GM18870 (cell line): Measurements from ENCODE around the gene FMNL2.
A peak's percentile ranks its signal among the peaks of the same experiment; 100 is the strongest.
"Not testable (repeated sequence)": the region's sequence is repeated elsewhere in the genome, so short reads cannot be mapped to it uniquely, and the experiment has no call there.

Source experiments
- ATAC-seq: cut with Tn5 transposase; IDR thresholded peaks from one replicate; pipeline ENCODE4 v1.9.1; 2021; ENCODE audit warnings: moderate library complexity; ENCODE audit not compliant: unreplicated experiment

The FMNL2 gene

DNA sequence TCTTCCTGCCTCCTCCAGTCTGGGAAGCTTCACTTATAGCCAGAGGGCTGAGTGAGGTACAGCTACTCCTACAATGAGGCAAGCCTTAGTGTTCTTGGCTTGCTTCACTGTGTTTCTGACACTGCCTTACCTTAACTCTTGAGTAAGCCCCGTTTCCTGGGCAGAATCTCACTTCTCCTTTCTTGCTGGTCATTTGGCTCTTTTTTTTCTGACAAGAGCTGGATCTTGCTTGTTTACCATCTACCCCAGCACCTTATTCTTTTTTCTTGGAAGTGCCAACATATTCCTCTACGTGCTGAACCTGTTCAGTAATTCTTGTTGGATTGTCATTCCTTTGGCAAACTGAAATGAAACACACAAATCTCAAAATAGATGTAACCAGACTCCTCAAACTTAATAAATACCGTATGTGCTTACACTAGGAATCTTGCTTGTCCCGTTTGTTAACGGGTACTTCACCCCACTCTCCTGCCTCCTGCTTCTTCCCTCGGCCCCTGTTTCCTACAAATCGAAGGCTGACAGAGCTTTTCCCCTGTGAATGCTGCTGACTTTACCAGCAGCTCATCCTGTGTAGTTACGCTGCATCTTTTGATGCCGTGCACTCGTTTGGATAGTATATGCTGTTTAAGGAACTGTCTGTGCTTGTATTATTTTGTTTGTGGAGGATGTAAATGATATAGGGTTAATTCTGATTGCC lies 132.2 kb downstream of the FMNL2 start:
- ATAC-seq, result peak; percentile 89

DNA sequence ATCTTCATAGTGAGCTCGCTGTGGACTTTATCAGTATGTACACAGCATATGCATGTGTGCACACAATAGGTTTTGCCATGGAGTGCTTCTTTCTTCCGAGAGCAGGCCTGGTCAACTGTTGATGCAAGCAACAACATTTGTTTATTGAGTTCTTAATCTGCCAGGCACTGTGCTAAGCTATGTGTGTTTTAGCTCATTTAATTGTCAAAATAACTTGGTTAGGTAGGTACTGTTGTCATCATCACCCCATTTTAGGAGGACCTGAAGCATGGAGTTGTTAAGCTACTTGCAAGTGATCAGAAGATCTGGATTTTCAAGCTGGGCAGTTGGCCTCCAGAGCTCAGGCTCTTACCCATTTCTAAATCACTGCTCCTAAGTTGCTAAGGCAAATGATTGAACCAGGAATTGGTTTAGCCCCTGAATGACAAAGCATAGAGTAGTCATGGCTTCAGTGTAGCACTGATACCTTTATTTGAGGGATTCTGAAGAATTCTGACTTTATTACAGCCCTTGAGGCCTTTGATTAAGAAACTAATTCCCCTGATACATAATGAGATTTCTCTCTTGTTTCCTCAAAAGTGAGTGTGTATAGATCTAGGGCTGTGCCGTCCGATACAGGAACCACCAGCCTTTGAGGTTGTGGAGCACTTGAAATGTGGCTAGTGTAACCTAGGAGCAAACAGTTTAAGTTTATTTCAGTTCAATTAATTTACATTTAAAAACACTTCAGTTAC lies 132.9 kb downstream of the FMNL2 start:
- ATAC-seq, result no peak

DNA sequence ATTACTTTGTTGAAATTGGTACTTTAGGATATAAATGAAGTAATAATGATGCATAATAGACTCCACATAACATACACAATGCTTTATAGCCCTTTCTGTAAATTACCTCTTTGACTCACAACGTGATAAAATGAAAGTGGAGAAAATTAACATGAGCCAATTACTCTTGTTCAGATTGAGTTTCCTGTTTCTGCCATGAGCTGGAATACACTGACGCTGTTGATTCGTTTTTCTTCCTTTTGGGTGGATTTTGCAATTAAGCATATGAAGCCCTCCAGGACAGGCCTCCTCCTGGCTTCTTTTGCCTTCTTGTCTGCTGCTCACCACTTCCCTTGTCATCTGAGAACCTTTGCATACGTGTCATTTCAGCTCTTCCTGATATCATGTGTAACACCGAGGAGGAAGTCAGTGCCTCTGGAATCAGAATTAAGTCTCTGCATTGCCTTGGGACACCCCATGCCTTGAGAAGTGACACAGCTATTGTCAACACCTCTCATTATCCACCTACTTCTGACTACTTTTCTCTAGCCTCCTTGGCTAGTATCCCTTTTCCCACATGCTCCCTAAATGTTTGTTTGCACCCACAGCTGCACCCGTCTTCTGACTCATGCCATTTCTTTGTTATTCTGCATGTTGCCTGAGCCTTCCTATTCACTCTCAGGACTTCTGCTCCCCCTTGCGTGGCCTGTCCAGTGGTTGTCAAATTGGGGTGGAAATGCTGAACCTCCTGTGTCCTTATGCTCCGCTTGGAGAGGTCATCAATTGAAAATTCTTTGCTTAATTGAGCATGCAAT lies 134.1 kb downstream of the FMNL2 start:
- ATAC-seq, result no peak

DNA sequence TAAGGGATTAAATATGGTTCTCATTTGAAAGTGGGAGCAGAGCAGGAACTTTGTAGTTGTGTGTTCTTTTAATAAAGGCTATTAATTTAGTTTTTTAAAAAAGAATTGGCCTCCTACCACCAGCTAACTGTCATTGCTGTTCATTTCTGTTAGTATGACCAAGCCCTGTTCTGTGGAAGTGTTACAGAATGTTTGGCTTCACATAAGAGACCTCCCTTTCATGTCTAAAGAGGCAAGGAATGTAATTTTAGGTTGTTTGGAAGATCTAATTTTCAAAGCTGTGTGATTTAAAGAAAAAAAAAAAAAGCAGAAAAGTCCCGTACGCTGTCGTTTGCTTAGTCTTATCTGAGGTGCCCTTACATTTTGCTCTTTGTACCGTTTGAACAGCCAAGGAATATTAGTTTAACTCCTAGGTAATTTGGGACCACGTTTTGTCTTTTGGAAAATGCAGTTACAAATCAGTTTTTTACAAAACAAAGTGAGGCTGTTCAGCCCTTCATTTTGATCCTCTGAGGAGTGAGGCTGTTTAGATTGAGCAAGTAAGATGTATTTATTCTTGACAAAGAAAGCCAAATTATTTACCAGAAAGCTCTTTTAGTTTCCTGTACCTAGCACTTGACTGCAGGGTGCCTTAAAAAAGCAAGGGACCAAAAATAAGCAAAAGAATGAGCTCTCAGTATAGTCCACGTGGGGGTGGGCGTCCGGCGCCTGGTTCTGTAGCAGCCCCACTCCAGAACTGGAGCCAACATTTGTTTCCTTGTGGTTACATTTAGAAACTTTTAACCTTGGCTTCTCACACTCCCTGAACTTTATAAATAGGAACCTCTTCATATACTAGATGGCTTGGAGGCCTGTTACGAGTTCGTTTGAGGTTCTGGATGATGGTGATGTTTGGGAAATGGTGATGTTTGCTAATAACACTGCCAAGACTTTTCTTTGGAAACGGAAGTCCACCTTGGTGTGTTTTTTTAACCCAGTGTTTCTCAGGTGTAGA lies 136.2 kb downstream of the FMNL2 start:
- no peak for ATAC-seq

DNA sequence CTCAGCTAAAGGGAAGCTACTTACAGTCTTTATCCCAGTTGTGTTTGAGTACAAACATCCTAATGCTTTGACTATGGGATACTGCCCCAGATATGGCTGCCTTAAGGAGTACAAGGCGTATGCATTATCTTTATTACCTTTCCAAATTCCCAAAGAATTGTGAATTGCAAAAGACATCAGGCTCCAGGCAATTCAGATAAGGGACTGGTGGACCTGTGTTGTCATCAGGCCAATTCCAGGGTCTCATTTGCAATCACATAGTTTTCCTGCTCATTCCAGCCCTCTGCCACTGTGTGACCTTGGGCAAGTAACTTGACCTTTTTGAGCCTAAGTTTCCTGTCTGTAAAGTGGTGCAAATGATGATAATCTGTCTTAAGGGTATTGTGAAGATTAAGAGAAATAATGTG lies 137.5 kb downstream of the FMNL2 start:
- no peak for ATAC-seq

DNA sequence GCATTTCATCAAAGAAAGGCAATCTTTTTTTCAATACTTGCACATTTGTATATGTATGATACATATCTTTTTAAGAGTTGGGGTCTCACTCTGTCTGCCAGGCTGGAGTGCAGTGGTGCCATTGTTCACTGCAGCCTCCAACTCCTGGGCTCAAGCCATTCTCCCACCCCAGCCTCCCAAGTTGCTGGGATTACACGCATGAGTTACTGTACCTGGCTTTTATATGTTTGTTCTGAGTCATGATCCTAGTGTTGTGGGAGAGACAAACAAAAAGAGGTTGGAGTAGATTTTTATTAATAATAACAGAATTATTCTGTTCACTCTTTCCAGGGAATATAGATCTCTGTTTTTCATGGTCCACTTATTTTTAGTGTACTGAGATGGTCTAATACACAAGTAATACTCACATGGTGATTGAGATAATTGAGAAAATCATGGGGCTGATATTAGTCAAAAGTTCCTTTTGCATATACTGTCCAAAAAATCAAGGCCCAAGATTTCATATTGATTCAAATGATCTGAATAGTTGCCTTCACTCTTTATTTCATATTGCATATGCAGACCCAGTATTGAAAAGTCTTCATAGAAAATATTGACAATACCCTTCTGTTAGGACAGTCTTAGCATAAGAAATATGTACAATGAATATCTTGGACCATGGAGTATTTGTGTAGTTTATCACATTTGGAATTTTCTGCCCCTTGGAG lies 138.3 kb downstream of the FMNL2 start:
- no peak for ATAC-seq

DNA sequence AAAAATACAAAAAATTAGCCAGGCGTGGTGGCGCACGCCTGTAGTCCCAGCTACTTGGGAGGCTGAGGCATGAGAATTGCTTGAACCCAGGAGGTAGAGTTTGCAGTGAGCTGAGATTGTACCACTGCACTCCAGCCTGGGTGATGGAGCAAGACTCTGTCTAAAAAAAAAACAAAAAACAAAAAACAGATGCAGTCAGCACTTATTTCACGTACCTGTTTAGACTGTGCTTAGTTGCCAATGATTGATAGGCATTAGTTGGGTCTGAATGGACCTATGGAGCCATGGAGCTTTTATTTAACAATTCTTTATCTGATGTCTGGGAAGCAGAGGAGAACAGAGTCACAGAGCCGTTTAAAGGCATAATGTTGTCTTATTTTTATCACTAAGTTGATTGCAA lies 139.5 kb downstream of the FMNL2 start:
- not testable (repeated sequence) for ATAC-seq

DNA sequence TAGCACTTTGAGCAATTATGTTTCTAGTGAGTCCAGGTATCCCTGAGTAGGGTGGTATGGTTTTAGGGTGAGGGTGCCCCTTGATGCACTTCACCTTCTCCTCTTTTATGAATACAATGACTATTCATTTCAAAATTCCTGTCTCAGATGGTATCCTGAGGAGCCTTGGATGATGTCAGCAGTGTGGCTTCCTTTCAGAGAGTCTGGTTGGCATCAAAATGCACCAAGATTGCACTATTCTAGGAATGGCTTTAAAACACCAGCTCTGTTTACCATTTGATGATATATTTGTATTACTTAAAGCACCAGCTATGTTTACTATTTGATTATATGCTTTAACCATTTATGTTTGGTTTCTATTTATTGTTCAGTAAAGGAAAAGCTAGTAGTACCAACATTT lies 141.0 kb downstream of the FMNL2 start:
- ATAC-seq, result no peak

DNA sequence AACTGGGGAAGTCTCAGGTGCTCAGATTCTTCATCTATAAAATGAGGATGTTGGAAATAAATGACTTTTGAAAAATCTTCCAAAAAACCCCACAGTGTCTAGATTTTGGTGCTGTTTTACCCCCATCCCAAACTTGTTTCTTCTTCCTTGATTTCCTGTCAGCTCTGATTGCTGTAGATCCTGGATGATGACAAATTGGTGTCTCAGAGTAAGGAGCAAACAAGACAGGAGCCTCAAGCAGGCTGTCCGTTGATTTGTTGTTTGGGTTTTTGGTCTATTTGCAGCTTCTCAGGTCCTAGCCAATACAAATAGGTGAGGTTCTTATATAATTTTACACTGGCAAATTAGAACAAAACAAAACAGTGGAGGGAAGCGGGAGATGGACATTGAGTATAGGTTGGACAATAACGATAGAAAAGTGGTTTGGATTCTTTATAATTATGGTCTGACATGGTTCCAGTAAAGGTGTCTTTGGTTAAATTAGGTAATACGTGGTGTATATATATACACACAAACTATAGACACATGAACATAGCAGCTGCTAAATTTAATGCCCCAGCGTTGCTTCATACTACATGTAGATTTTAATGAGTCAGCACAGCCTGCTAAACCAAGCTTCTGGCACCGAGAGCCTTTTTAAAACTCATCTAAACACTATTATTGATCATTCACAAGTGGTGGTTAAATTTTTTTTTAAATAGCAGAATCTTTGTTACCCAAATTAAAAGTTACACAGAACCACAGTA lies 142.5 kb downstream of the FMNL2 start:
- no peak for ATAC-seq

DNA sequence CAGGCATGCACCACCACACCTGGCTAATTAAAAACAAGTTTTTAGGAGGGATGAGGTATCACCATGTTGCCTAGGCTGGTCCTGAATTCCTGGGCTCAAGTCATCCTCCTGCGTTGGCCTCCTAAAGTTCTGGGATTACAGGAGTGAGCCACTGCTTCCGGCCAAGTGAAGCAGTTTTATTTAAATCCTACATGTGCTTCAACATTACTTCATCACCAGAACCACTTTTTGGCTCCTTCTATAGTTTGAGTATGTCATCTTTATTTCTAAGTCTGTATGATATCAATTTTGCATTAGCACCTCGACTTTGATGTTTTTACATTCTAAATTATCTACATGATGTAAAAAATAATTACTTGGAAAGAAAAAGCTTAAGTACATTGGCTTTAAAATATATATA lies 144.3 kb downstream of the FMNL2 start:
- ATAC-seq, result no peak

DNA sequence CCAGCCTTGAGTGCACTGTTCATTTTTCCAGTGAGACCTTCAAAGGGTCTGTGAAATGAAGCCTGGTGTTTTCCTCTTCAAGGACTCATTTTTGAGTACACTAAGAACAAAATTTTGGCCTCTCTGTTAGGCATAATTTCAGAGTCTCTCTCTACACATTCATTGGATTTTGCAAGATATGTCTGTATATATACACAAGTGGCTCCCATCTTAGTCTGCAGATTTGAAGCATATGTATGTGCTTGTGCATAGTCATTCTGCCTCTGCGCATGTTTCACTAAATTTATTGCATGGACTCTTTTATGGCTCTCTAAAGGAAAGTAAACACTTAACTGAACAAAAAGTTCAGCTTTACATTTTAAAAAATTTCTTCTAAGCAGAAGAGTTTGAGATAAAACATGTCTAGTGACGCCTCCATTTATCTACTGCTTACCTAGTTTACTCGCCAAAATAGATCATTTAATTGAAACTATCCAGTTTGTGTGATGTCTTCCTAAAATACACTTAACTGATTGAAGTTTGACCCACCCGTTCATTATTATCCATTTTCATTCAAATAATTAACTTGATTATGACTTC lies 145.9 kb downstream of the FMNL2 start:
- no peak for ATAC-seq

DNA sequence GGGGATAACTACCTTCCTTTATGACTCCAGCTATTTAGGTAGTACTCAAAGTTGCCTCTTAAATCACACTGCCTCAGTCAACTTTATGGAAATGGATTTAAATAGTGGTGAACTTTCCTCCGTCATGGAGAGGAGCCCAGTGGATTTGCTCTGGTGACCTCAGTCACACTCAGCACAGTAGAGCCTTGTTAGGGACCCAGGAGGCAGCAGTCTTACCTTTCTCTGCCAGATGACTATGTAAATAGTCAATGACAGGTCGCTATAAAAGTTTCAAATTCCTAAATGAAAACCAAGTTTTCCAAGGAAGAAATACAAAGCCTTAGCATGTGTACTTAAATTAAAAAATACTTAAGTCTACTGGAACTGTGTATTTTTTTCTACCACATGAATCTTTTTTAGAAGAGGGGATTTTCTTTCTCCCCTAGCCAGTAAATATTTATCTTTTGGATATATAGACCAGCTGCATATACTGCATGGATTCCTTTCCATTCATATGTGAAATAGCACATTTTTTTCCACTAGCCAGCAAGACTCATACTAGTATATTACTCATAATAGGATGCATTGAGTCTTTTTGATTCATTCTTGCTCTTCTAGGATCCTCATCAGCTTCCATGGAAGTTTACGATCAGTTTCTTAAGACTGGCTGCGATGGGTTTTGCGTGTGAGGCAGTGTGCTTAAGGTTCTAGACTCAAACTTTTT lies 147.1 kb downstream of the FMNL2 start:
- ATAC-seq, result no peak

DNA sequence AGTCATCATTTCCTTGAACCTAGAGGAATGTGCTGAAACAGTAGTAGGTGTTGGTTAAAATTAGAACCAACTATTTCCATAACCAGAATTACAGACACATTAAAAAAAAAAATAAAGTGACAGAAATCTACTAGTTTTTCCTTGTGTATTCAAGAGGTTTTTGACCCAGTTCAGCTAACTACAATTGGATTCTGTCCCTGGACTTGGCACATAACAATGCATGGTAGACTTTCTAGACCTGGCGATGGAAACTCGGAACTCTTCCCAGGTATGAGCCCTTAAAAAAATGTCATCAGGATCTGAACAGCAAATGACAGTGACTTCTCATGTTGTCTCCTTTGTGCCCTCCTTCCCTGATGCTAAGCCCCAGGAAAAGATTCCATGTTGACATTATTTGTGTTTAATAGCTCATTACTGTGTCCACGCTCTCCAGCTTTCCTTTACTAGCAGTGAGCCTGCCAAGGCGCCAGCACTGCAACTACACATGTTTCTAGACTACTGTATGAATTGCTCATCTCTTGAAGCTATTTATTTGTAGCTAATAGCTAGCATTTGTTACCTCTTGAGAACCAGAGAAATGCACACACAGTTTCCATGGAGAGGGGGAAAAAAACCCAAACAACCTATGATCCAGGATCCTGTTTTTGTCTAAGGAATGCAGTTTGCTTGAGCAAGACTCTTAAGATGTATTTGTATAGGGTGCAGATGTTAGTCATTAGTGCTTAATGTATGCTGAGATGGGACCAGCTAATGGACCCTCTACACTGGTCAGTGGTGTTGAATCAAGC lies 148.5 kb downstream of the FMNL2 start:
- ATAC-seq, result no peak

DNA sequence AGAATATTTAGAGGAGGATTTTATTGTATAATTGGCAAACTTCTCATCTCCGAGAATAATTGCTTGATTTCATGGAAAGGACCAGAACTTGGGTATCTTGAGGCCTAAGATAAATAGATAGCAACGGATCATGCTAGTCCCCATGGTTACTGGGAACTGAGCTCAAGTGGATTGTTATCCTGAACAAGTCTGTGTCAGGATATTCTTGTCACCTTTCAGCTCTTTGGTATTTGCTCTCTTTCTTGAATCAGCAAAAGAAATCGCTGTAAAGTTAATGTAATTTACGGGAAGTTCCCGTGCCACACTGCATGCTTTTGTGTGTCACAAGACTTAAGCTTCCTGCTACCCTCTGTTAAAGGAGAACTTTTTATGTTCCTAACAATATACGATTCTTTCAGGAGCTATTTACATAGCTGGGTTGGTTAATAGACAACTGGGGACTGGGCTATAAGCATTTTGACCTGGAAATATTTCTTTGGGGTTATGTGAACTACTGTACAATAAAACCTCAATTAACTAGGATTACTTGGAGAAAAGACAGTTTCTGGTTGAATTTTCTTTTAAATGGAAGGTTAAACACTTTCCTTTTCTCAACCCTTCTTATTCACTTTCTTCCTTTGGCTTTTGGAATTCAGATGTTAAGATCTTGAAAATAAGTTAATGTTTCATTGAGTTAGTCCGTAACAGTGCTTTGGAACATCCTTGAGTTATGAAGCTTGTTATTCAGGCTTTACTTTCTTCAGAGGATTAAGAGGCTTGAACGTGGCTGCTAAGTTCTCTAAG lies 151.2 kb downstream of the FMNL2 start:
- ATAC-seq, result no peak

DNA sequence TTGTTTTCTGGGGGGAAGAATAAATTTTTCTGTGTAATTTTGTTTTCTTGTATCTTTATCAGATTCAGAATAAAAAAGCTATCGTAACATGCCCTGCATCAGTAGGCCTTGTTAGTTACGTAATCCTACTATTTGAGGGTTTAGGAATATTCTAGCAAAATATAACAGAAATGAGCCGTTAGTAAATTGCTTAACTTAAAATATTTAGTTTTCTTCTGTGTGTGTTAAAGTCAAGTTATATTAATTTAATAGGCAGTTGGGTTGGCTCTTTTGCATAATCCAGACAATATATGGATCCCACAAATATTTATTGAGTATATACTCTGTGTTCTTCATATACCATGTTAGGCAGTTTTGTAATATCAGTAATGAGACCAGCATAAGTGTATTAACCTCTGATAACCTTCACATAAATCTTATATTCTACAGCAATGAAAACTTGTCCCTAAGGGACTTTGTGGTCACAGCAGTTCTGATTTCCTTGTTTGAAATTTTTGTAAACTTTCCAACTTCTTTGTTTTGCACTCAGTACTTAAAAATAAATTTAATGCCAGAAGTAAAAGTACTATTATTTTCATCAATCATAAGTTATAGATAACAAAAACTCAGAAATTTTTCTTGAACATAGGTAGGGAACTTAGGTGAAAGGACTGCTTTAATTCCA lies 151.9 kb downstream of the FMNL2 start:
- no peak for ATAC-seq

DNA sequence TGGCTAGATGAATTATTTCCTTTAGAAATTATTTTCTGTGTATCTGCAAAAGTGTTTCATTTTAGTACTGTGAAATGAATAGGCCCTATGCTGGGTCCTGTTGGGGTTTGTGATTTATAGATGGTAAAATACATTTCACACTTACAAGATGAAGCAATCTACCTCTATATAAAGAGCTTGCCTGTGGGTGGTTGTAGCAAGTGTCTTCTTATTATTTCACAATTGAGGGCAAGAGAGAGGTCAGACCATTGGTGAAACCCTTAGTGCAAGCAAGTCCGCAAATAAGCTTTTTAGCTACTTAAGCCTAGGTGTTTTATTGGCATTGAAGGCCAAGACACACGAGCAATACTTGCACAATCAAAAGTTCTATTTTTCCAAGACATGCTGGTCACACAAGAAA lies 153.1 kb downstream of the FMNL2 start:
- no peak for ATAC-seq
